ENCODE measurements around the gene KRTAP5-5.

KRTAP5-5 gene

DNA sequence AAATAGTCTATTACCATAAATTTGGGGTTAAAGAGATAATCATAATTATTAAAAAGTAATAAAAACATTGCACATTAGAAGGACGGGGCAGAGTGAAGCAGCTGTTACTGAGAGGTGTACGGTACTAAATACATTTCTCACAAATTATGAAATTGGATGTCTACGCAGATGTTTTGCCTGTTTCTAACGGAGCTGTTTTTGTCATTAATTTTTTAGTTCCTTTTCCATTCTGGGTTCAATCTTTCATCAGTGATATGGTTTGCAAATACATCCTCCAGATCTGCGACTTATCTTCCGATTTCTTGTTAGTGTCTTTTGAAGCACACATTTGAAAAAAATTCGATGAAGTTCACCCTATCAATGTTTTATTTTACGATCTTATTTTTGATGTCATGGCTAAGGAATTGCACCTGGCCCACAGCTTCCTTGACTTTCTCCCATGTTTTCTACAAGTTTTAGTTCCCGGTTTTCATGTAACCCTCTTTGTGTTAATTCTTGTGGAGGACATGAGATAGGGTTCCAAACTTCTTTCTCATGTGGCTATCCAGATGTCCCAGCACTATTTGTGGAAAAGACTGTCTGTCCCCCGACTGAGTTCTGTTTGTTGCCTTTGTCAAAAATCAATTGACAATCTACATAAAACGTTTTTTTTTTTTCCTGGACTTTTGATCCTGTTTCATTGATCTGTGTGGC lies 46.1 kb downstream of the KRTAP5-5 start:
- Histone ChIP-seq H3K4me1 (ENCODE audit: control extremely low read depth in 1 of 4, control insufficient read depth in 4 of 4, insufficient read depth in 4 of 4, low read length in 3 of 4) (no peaks in the 10 kb centered on the region), H3K9me3 (ENCODE audit: control extremely low read depth in 1 of 5, control insufficient read depth in 4 of 5, insufficient read depth in 2 of 5, low read depth in 1 of 5, low read length in 4 of 5) (no peaks in the 10 kb centered on the region), H3K36me3 (ENCODE audit: control insufficient read depth in 4 of 4, insufficient read depth in 4 of 4, low read length in 3 of 4) (no peaks in the 10 kb centered on the region), H3K27ac (ENCODE audit: insufficient read depth in 1 of 2, low read depth in 1 of 2, low read length in 2 of 2, poor library complexity in 1 of 2, severe bottlenecking in 2 of 2) (no peak overlapping the region), H3K27me3 (replicated peaks in 2 of 5; ENCODE audit: control insufficient read depth in 4 of 5, insufficient read depth in 5 of 5, low read length in 4 of 5) (peaks cover 0 to 31% (median 20%) of the 10 kb centered on the region in 5 experiments), H3K4me3 (ENCODE audit: control insufficient read depth in 1 of 7, extremely low read depth in 1 of 7, insufficient read depth in 4 of 7, low read depth in 2 of 7, low read length in 6 of 7) (no peak overlapping the region)
- no peak for DNase-seq
- 95% methylated on average over 7 of the region's 11 CpGs for WGBS (ENCODE audit: insufficient coverage)
- CTCF ChIA-PET = interaction anchor here (0.8 to 1.4 kb wide), 3 partner anchors 18 to 156 kb away, joined by 3 to 6 read pairs (median 4); no protein-coding TSS in a partner anchor
- POLR2A ChIA-PET = no interaction called here

DNA sequence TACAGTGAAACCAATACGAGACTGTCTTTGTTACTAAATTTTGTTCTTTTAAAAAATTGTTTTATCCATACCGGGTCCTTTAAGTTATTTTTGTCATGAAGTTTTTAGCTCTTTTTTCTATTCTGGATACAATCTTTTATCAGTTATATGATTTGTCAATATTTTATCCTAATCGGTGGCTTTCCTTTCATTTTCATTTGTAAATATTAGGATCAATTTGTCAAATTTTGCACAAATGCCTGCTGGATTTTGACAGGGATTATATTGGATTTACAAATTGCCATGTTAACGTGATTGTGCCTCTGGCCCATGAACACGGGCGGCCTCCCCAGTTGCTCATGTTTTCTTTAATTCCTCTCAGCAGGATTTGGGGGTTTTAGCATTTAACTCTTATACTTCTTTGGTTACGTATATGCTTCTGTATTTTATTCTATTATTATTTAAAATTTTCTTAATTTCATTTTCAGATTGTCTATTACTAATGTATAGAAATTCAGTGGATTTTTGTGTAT lies 46.7 kb downstream of the KRTAP5-5 start:
- CTCF ChIA-PET = interaction anchor here (1.0 to 1.6 kb wide), 2 partner anchors 18 to 23 kb away, joined by 4 read pairs; no protein-coding TSS in a partner anchor
- no peaks in the 10 kb centered on the region for H3K9me3 ChIP-seq (ENCODE audit: control extremely low read depth in 1 of 5, control insufficient read depth in 4 of 5, insufficient read depth in 2 of 5, low read depth in 1 of 5, low read length in 4 of 5)
- DNase-seq = no peak
- H3K4me1 ChIP-seq (ENCODE audit: control extremely low read depth in 1 of 4, control insufficient read depth in 4 of 4, insufficient read depth in 4 of 4, low read length in 3 of 4) = no peaks in the 10 kb centered on the region
- no peak overlapping the region for H3K27ac ChIP-seq (ENCODE audit: insufficient read depth in 1 of 2, low read depth in 1 of 2, low read length in 2 of 2, poor library complexity in 1 of 2, severe bottlenecking in 2 of 2)
- peaks cover 0 to 27% (median 18%) of the 10 kb centered on the region in 5 experiments for H3K27me3 ChIP-seq (replicated peaks in 2 of 5; ENCODE audit: control insufficient read depth in 4 of 5, insufficient read depth in 5 of 5, low read length in 4 of 5)
- no peak overlapping the region for H3K4me3 ChIP-seq (ENCODE audit: control insufficient read depth in 1 of 7, extremely low read depth in 1 of 7, insufficient read depth in 4 of 7, low read depth in 2 of 7, low read length in 6 of 7)
- 100% methylated on average over 3 of the region's 7 CpGs for WGBS (ENCODE audit: insufficient coverage)
- H3K36me3 ChIP-seq (ENCODE audit: control insufficient read depth in 4 of 4, insufficient read depth in 4 of 4, low read length in 3 of 4) = no peaks in the 10 kb centered on the region
- POLR2A ChIA-PET = no interaction called here

DNA sequence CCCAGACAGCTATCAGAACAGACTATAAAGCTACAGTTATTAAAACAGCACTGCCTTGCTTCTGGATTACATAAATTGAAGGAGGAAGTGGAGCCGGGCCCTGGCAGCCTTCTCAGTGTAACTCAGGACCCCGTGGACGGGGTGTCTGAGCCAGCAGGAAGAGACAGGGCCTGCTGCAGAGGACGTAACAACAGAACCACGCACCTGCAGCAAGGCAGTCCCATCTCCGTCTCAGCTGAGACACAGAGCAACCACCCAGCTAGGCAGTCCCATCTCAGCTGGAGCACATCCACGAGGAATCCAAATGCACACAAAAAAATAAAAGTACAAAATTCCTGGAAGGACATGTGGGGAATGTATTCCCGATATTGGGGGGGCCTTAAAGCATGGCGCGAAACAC lies 50.3 kb downstream of the KRTAP5-5 start:
- WGBS (ENCODE audit: insufficient coverage) = 100% methylated on average over 6 of the region's 10 CpGs
- ChIA-PET POLR2A (no interaction called here), CTCF (interaction anchor here (0.8 to 3.5 kb wide), 4 partner anchors 13 to 472 kb away, joined by 4 to 36 read pairs (median 4); partner anchors contain the start of gene SYT8)
- DNase-seq = no peak
- Histone ChIP-seq H3K4me3 (ENCODE audit: control insufficient read depth in 1 of 7, extremely low read depth in 1 of 7, insufficient read depth in 4 of 7, low read depth in 2 of 7, low read length in 6 of 7) (no peak overlapping the region), H3K36me3 (ENCODE audit: control insufficient read depth in 4 of 4, insufficient read depth in 4 of 4, low read length in 3 of 4) (no peaks in the 10 kb centered on the region), H3K4me1 (ENCODE audit: control extremely low read depth in 1 of 4, control insufficient read depth in 4 of 4, insufficient read depth in 4 of 4, low read length in 3 of 4) (peaks cover 0 to 10% (median 7%) of the 10 kb centered on the region in 4 experiments), H3K9me3 (ENCODE audit: control extremely low read depth in 1 of 5, control insufficient read depth in 4 of 5, insufficient read depth in 2 of 5, low read depth in 1 of 5, low read length in 4 of 5) (no peaks in the 10 kb centered on the region), H3K27ac (ENCODE audit: insufficient read depth in 1 of 2, low read depth in 1 of 2, low read length in 2 of 2, poor library complexity in 1 of 2, severe bottlenecking in 2 of 2) (no peak overlapping the region), H3K27me3 (replicated peaks in 2 of 5; ENCODE audit: control insufficient read depth in 4 of 5, insufficient read depth in 5 of 5, low read length in 4 of 5) (peaks cover 0 to 11% (median 3%) of the 10 kb centered on the region in 5 experiments)

All from common myeloid progenitor, CD34-positive (primary cell).